Stimulated activated CD4-positive, alpha-beta T cell treated with anti-CD3 and anti-CD28 coated beads, Interleukin-12 subunit alpha, Interleukin-12 subunit beta, amount 100 ng/mL, for 24 hours (primary cell): Measurements from ENCODE around the gene GAB1.
A peak's percentile ranks its signal among the peaks of the same experiment; 100 is the strongest.

ENCODE experiments used
- DNase-seq, 2 experiments: peaks; one replicate each; pipeline ENCODE4 v3.0.0-alpha.2; 2020; ENCODE audit warnings: low read depth in 2 of 2

GAB1 gene

GRCh38 chr4:143336781-143337599 lies at the start of gene GAB1:
TSS of gene GAB1 (plus strand) at chr4:143336876. CDS start at chr4:143337189, 313 bp downstream.
- no peak for DNase-seq

- no peak for DNase-seq
Measured at GRCh38 chr4:143287572-143287923, 49.1 kb upstream of the GAB1 start.

GRCh38 chr4:143288171-143288570 lies 48.5 kb upstream of the GAB1 start:
- no peak for DNase-seq

- DNase-seq = no peak
Measured at GRCh38 chr4:143289370-143289769, 47.3 kb upstream of the GAB1 start.

GRCh38 chr4:143291314-143291713 lies 45.4 kb upstream of the GAB1 start:
- DNase-seq = no peak

GRCh38 chr4:143292858-143293257 lies 43.8 kb upstream of the GAB1 start:
- no peak for DNase-seq

GRCh38 chr4:143294310-143294709 lies 42.4 kb upstream of the GAB1 start:
- no peak for DNase-seq

- no peak for DNase-seq
Measured at GRCh38 chr4:143294710-143295275, 41.9 kb upstream of the GAB1 start.

GRCh38 chr4:143296397-143297067 lies 40.1 kb upstream of the GAB1 start:
- no peak for DNase-seq

GRCh38 chr4:143300860-143301259 lies 35.8 kb upstream of the GAB1 start:
- DNase-seq = no peak

GRCh38 chr4:143302536-143302935 lies 34.1 kb upstream of the GAB1 start:
- DNase-seq = no peak

- DNase-seq = no peak
Measured at GRCh38 chr4:143306788-143307187, 29.9 kb upstream of the GAB1 start.

- DNase-seq = no peak
Measured at GRCh38 chr4:143307531-143307930, 29.1 kb upstream of the GAB1 start.

- DNase-seq = no peak
Measured at GRCh38 chr4:143308377-143308776, 28.3 kb upstream of the GAB1 start.

GRCh38 chr4:143311924-143312323 lies 24.8 kb upstream of the GAB1 start:
- DNase-seq = no peak

GRCh38 chr4:143313521-143313920 lies 23.2 kb upstream of the GAB1 start:
- DNase-seq = no peak

GRCh38 chr4:143313996-143314395 lies 22.7 kb upstream of the GAB1 start:
- DNase-seq = no peak

GRCh38 chr4:143320113-143320512 lies 16.6 kb upstream of the GAB1 start:
- no peak for DNase-seq

GRCh38 chr4:143326735-143327134 lies 9.9 kb upstream of the GAB1 start:
- no peak for DNase-seq

- no peak for DNase-seq
Measured at GRCh38 chr4:143329985-143330384, 6.7 kb upstream of the GAB1 start.

- peak; percentile 3 to 15 for DNase-seq
Measured at GRCh38 chr4:143335979-143336780, 496 bp upstream of the GAB1 start.

GRCh38 chr4:143337600-143338287 lies 1.1 kb downstream of the GAB1 start:
- DNase-seq = no peak
